HG02678 (cell line): ENCODE measurements around the gene SMOC2.
"Not testable (repeated sequence)": the region's sequence is repeated elsewhere in the genome, so short reads cannot be mapped to it uniquely, and the experiment has no call there.

ENCODE experiments used
- ATAC-seq: cut with Tn5 transposase; IDR thresholded peaks from one replicate; pipeline ENCODE4 v1.9.1; 2021; ENCODE audit warnings: mild to moderate bottlenecking, moderate library complexity; ENCODE audit not compliant: unreplicated experiment

The SMOC2 gene

DNA sequence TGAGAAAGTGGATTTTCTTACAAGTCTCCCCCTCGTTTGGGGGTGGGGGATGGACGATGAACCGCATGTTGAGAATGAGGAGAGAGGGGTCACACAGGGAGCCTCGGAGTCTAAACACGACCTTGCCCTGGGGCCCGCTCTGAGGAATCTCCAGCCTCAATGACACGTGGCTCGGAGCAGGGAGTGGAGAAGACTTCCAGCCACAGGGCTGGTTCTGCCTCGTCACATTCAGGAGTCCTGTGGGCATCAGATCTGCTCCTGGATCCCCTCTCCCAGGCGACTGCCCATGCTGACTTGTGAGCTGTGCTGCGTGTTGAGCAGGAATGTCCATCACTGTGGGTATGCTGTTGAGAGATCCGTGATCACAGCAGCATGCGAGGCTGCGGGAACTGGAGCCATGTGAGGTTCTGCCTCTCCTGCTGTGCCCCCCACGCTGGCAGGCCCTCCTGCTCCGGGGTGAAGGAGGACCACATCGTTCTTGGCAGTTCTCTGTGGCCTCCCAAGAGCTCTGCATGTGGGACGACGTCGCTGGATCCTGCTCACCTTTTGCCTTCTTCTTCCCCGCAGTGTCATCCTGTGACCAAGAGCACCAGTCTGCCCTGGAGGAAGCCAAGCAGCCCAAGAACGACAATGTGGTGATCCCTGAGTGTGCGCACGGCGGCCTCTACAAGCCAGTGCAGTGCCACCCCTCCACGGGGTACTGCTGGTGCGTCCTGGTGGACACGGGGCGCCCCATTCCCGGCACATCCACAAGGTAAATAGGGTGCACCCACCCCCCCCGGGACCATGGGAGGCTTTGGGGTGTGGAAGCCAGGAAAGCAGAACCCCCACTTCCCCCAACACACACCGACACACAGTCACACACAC lies 157.5 kb downstream of the SMOC2 start:
- ATAC-seq = no peak

DNA sequence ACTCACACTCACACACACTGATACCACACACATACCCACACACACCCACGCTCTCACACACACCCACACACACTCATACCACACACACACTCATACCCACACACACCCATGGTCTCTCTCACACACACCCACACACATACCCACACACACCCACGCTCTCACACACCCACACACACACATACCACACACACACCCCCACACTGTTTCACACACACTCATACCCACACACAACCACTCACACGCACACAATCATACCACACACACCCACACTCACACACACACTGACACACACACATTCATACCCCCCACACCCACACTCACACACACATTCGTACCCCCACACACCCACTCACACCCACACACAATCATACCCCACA lies 158.1 kb downstream of the SMOC2 start:
- no peak for ATAC-seq

DNA sequence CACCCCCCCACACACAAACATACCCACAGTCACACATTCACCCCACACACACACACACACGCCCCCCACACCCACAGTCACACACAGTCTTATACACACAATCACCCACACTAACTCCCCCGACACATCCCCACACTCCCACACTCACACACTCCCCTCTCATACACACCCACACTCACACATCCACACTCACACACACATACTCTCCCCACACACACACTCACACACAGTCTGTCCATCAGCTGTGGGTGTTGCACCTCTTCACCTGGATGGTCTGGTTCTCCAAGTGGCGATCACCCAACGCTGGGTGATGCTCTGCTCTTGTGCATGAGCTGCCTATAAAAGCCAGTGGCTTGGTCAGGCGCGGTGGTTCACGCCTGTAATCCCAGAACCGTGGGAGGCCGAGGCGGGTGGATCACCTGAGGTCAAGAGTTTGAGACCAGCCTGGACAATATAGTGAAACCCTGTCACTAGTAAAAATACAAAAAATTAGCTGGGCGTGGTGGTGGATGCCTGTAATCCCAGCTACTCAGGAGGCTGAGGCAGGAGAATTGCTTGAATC lies 158.9 kb downstream of the SMOC2 start:
- no peak for ATAC-seq

DNA sequence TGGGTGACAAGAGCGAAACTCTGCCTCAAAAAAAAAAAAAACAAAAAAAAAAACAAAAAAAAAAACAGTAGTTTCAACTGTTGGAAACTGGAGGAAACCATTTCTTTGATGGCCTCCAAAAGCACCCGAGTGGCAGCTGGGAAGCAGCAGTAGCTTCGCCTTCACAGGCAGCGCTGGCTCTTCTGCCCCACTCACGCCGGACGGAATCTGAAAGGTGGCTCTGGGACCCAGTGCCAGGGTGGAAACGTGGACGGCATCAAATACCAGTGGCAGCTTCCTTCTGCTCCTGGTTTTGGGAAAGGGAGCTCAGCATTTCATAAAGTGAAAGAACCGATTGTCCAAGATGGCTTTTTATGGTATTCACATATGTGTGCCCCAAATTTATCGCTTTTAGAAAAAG lies 159.4 kb downstream of the SMOC2 start:
- no peak for ATAC-seq

DNA sequence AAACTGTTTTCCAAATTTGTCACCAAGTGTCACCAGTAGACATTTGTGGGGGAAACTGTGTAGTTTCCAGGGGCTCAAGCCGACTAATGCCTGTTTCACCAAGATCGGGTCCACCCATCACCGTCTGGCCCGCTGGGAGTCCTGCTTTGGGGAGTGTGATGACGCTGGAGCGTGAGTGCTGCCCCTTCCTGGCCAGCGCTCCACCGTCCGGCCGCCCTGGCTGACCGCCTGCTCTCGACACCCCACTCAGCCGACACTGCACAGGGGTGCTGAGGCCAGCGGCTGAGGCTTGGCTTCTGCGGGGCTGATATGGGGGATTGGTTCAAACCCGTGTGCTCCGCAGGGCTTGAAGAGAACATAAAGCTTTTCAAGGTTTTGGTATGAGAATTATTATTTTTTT lies 160.1 kb downstream of the SMOC2 start:
- no peak for ATAC-seq

DNA sequence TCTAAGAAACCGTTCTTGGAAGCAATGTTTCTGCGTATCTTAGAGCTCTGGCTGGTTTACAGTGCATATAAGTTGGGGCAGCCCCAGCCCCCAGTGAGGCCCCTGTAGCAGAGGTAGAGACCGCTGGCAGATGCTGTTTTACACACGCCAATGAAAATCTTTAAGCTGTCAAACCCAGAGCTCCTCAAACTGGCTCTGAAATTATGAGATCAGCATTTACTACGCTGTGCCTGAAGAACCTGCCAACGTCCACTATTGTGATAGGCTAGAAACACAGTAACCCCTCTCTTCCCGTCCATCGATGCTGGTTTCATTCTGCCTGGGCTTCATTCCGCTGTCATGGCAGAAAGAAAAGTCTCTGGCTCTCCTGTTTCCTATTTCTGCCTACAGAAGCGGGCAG lies 160.6 kb downstream of the SMOC2 start:
- ATAC-seq = no peak

DNA sequence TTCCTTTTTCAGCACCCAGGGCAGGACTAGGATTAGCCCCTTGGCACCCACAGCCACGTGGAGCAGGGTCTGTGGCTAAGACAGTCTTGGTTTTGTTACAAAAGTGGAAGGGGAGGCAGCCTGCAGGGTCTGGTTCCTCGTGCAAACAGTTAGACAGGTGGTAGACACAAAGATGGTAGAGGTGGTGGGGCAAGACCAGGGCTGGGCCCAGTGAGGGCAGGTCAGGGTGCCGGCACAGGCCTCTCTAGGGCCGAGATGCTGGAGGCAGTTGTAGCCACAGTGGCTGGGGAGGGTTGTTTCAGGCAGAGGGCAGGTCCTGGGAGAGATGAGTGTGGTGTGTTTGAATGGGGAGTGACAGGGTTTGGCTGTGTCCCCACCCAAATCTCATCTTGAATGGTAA lies 161.6 kb downstream of the SMOC2 start:
- no peak for ATAC-seq

DNA sequence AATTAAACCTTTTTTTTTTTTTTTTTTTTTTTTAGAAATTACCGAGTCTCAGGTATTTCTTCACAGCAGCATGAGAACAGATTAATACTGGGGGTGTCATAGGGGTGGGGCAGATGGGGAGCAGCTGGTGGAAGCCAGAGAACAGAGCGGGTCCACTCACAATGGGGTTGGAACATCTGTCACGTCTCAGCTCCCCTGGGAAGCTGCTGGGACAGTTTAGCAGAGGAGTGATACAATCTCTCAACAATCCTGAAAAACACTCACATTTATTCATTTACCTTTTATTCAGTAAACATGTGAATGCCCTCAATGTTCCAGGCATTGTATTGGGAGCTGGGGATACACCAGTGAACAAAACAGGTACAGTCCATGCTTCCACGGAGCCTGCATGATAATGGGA lies 162.2 kb downstream of the SMOC2 start:
- no peak for ATAC-seq

DNA sequence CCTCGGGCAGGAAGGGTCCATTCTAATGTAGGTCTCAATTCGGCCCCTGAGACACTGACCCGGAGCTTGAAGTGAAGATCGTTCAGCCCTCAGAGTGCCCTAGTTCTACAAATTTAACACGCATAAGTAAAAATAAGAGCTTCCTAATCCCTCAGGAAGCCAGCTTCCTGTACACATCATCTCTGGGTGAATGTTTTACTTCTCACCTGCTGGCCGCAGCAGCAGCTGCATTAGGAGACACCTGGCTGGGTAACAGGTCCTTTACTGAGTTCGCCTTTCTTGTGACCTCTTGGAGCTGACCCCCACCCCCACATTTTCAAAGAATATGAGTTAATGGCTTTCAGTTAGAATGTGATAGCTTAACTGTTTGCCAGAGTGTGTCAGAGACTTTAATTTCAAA lies 165.0 kb downstream of the SMOC2 start:
- no peak for ATAC-seq

DNA sequence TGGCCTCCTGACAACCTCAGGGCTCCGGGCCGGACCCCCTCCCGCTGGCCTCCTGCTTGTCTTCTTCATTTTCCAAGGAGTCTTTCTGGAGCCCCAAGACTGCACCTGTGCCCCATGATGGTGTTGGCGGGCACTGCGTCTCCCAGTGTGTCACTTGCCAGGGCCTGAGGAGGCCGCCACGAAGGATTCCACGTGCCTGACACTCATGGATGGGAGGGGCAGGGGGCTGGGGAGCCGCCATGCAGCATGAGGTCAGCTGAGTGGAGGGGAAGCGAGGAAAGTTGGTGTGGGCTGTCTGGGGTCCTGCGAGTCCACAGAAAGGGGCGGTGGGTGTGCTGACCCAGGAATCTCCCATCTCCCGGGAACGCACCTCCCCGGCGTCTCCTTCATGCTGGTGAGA lies 165.7 kb downstream of the SMOC2 start:
- no peak for ATAC-seq

DNA sequence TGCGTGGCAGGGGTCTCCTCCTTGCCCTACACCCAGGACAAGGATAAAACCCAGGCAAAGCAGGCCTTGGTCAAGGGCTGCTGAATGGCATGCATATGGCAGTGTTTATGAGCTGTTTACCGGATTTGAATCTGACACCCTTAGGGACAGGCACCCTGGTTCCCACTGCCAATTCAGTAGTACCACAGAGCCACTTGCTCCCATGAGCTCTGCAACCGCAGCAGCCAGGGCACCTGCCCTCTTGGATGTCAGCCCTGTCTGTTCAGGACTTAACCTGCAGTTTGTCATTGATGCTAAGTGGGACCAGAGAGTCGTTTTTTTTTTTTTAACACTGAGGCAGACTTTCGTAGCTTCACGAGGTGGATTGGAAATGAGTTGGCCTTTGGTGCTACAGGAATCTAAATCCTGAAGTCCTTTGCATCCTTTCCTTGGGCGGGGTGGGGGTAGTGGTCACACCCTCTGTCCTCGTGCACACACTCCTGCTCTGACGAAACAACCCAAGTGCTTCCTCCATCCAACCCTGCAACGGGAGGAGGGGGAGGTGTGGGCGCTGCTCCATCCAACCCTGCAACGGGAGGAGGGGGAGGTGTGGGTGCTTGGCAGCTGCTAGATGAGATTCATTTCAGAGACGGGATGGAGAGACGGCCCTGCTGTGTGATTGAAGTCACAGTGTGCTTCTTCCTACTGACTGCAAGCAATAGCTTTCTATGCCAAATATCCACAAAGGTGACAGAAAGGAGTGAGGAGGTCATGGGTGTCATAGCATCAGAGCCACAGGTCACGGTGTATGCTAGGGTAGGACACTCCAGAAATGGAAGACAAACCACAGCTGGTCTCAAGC lies 166.5 kb downstream of the SMOC2 start:
- ATAC-seq = no peak

DNA sequence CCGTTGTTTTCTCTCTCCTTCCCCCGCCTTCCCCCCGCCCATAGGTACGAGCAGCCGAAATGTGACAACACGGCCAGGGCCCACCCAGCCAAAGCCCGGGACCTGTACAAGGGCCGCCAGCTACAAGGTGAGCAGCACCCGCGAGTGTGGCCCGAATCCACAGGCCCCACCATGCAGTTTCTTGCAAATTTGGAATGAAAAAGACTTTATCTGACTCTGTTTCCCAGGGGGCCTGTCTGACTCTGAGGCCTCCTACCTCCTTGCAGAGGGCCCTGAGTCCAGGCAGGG lies 167.1 kb downstream of the SMOC2 start:
- no peak for ATAC-seq

DNA sequence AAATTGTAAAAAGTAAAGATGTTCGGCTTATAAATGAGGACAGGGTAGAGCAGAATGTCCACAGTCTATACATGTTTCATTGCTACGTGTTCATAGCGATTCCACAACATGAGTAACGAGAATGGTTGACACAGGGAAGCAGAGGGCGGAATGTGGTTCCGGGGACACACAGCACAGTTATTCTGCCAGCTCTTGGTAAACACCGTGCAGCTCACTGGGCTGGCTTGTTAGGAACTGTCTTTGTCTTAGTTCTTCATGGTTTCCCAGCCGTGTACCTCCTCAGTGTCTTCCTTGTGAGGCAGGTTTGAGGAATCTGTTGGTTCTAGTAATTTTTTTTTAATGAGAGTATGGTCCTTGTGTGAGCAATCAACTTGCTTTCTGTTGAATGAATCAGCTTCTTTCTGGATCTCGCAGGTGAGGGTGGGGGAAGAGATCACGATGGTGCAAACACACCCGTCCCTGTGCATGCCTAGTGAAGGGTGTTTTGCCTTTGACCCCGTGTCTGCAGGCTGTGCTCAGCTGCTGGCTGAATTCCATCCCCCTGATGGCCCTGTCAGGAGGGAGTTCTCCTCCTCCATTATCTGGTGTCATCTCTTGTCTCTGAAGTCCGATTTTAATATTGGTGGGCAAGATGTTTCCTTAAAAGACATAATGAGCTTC lies 168.2 kb downstream of the SMOC2 start:
- no peak for ATAC-seq

DNA sequence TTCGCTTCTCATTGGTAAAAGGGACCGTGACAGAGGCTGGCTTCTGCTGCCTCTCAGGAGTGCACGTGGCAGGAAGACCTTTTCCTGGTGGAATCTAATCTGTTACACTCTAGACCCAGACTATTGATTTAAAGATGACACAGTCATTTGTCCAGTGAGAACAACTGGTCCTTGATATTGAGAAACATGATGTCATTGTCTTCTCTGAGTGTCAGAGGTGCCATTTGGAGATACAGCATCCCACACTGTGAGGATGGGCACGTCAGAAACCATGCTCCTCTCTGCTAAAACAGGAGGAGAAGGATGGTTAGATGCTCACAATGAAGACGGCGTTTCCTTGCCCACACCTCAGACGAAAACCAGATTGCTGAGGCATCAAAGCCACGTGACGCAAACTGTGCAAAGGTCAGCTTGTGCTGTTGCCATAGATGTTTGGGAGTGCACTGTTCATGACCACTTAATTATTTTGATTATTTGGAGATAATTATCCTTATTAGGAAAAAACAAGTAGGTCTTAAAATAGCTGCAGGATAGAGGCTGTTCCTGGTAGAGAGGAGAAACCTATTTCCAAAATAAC lies 169.0 kb downstream of the SMOC2 start:
- ATAC-seq = no peak

DNA sequence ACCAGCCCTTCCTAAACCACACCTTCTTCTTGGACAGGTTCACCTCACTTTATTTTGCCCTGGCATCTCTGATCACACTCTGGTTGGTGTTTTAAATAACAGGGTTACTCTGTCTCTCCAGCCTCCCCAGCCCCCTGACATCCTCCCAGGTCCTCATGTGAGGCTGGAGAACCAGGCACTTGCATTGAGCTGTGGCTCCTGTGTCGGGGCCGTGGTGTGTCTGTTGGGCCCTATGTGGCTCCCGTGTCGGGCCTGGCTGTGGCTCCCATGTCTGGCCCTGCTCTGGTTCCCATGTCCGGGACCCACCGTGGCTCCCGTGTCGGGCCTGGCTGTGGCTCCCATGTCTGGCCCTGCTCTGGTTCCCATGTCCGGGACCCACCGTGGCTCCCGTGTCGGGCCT lies 170.0 kb downstream of the SMOC2 start:
- ATAC-seq = not testable (repeated sequence)

DNA sequence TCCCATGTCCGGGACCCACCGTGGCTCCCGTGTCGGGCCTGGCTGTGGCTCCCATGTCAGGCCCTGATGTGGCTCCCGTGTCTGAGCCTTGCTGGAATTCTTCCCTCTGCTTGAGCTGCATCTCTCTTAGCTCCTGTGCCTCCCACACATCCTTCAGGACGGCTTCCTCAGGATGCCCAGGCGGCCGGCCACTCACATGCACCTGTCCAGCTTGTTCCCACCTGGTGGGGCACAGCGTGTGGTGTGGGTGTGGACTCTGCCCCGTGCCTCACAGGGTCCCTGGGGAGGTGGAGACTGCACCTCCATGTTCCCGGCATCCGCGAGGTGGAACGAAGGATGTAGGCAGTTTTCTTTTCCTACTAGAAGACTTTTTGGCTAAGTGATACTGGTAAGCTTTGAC lies 170.7 kb downstream of the SMOC2 start:
- ATAC-seq = no peak

DNA sequence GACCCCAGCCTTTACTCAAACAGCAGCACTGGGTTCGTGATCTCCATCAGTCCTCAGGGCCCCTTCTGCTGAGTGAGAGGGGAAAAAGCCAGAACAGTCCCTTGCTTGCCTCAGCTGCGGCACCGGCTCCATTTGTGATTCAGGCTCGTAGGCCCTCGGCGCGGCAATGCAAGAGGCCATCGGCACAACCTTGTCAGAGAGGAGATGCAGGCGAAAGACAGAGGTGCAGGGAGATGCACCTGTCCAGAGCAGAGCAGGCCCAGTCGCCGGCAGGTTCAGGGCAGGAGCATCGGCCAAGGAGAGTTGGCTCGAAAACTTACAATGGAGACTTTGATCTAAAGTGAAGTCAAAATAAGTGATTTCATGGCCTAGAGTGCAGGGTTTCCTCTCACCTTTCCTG lies 171.6 kb downstream of the SMOC2 start:
- ATAC-seq = no peak

DNA sequence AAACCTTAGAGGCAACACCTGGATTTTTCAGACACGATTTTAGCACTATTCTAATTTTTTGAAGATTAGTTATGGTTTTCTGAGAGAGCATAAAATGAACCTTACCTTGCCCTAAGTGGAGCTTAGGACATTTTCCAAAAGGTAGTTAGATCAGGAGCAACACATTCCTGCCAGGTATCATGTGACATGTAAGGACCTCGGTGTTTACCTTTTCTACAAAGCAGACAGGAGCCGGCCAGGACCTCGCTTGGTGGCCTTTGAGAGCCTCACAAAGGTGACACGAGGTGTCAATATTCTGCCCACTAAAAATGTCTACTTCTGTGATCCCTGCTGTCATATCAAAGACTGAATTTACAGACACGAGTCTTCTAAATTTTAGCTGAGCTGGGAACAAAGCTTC lies 174.9 kb downstream of the SMOC2 start:
- ATAC-seq = no peak

DNA sequence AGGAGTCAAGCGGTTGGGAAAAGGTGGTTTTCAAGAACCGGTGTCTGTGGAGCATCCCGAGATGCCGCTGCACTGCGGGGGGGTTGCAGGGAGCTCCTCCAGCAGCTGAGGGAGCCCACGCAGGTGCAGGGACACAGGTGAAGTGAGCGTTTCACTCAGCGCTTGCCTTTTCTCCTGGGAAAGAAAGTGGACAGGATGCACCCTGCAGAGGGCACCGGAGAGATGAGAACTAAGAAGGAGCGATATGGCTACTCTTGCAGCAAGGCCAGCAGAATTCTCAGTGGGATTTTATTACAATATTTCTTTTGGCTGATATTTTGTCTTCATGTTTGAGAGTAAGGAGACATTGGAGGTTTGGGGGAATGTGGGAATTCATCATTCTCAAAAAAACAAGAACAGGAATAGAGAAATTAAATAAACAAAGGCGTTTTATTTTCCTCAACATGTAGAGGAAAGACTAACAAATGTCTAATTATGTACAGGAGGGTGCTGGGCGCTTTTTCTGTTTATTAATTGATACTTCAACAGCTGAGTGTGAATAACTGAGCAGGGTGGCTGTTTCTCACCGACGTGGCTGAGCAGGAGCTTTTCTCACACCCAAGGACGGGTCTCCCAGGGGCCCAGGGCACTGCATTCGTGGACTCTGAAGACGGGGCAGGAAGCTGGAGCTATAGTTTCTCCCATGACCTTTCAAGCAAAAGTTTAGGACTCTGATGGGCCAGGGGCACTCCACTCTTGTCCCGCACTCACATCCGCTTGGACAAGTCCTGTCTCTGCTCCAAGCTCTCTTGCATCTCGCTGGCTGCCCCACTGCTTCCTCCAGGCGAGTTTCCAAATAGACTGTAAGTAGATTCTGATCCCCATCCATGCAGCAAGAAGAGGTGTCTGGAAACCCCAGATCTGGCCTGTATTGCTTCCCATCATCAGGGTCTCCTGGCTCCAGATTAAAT lies 176.1 kb downstream of the SMOC2 start:
- ATAC-seq = no peak
